Neural crest cell (in vitro differentiated cells): ENCODE measurements around the gene VEZF1. TPM values are rescaled to one million over a fixed set of nuclear protein-coding genes. Genes with fewer than 3 reads are reported as not detected.

ENCODE experiments used
- DNase-seq: peaks from one replicate; pipeline ENCODE4 v3.0.0; 2021; ENCODE audit warnings: low read depth, mixed read lengths, low spot score
- H3K27ac Mint-ChIP-seq: one replicate; pipeline ENCODE4 v1.8.0; 2021; ENCODE audit warnings: mild to moderate bottlenecking, mixed read lengths; ENCODE audit not compliant: unreplicated experiment
- H3K27me3 Mint-ChIP-seq: 2 replicates; pipeline ENCODE4 v1.8.0; 2021; ENCODE audit warnings: low read depth, mild to moderate bottlenecking, mixed read lengths
- H3K36me3 Mint-ChIP-seq: 2 replicates; pipeline ENCODE4 v1.8.0; 2021; ENCODE audit warnings: low read depth, mild to moderate bottlenecking, mixed read lengths
- H3K4me1 Mint-ChIP-seq: 2 replicates; pipeline ENCODE4 v1.8.0; 2021; ENCODE audit warnings: mixed read lengths
- H3K4me3 Mint-ChIP-seq: one replicate; pipeline ENCODE4 v1.8.0; 2021; ENCODE audit warnings: mild to moderate bottlenecking, mixed read lengths
- H3K9me3 Mint-ChIP-seq: 2 replicates; pipeline ENCODE4 v1.8.0; 2021; ENCODE audit warnings: mixed read lengths
- CTCF ChIP-seq: fragments of 200-600 bp; sonication (generic); conservative IDR thresholded peaks from 2 replicates; pipeline ENCODE4 v1.5.0; 2021; ENCODE audit warnings: antibody characterized with exemption, mild to moderate bottlenecking
- total RNA-seq: library from RNA; stranded (reverse); gene quantifications from 2 replicates; pipeline ENCODE4 v1.2.1, GENCODE V29; 2021

The VEZF1 gene
- total RNA-seq, 1 donor from 2014 or later = 139 TPM

GRCh38 chr17:57953705-57954396 lies 34.2 kb downstream of the VEZF1 start:
- no peak for DNase-seq
- peaks cover 64% of the 10 kb centered on the region for H3K4me1 Mint-ChIP-seq

GRCh38 chr17:57953219-57953618 lies 34.8 kb downstream of the VEZF1 start:
- peak overlapping the region; percentile 90 for H3K4me3 Mint-ChIP-seq
- no peaks in the 10 kb centered on the region for H3K27me3 Mint-ChIP-seq
- H3K4me1 Mint-ChIP-seq = peaks cover 70% of the 10 kb centered on the region
- H3K36me3 Mint-ChIP-seq = peaks cover 4% of the 10 kb centered on the region
- DNase-seq = no peak
- H3K9me3 Mint-ChIP-seq = no peaks in the 10 kb centered on the region
- H3K27ac Mint-ChIP-seq = peak overlapping the region; percentile 70
- TF ChIP-seq CTCF = no peak

More at GRCh38 chr17:57953705-57954396, 34.2 kb downstream of the VEZF1 start:
- Mint-ChIP-seq H3K36me3 (peaks cover 4% of the 10 kb centered on the region), H3K27ac (peak overlapping the region; percentile 93), H3K27me3 (no peaks in the 10 kb centered on the region), H3K4me3 (peak overlapping the region; percentile 90), H3K9me3 (no peaks in the 10 kb centered on the region)
- TF ChIP-seq CTCF = no peak

GRCh38 chr17:57949649-57950048 lies 38.4 kb downstream of the VEZF1 start:
- TF ChIP-seq CTCF = no peak
- Mint-ChIP-seq H3K27ac (peak overlapping the region; percentile 81), H3K9me3 (no peaks in the 10 kb centered on the region), H3K27me3 (no peaks in the 10 kb centered on the region), H3K4me1 (peaks cover 78% of the 10 kb centered on the region), H3K4me3 (peak overlapping the region; percentile 31), H3K36me3 (peaks cover 4% of the 10 kb centered on the region)
- no peak for DNase-seq

- no peak for TF ChIP-seq CTCF
- Mint-ChIP-seq H3K4me3 (peak overlapping the region; percentile 2), H3K36me3 (peaks cover 4% of the 10 kb centered on the region), H3K27me3 (no peaks in the 10 kb centered on the region), H3K4me1 (peaks cover 77% of the 10 kb centered on the region), H3K9me3 (no peaks in the 10 kb centered on the region), H3K27ac (peak overlapping the region; percentile 21)
- no peak for DNase-seq
These were observed 39.3 kb downstream of the VEZF1 start for GRCh38 chr17:57948555-57949420.

- Mint-ChIP-seq H3K27me3 (no peaks in the 10 kb centered on the region), H3K36me3 (peaks cover 4% of the 10 kb centered on the region), H3K4me3 (peak overlapping the region; percentile 4), H3K4me1 (peaks cover 77% of the 10 kb centered on the region), H3K9me3 (no peaks in the 10 kb centered on the region), H3K27ac (peak overlapping the region; percentile 21)
- no peak for DNase-seq
- no peak for TF ChIP-seq CTCF
These were observed 39.9 kb downstream of the VEZF1 start for GRCh38 chr17:57948169-57948554.
